Ectodermal cell (in vitro differentiated cells): ENCODE measurements around the gene BGLAP. TPM values are rescaled to one million over a fixed set of nuclear protein-coding genes. Genes with fewer than 3 reads are reported as not detected.

Experiments used
- H3K27ac ChIP-seq: 2 replicates; pipeline ENCODE4 v1.7.0; 2013; ENCODE audit warnings: mild to moderate bottlenecking, low read depth, low read length; ENCODE audit not compliant: insufficient read depth, poor library complexity, severe bottlenecking
- H3K27me3 ChIP-seq: 2 replicates; pipeline ENCODE4 v1.7.0; 2013; ENCODE audit warnings: mild to moderate bottlenecking, low read length; ENCODE audit not compliant: insufficient read depth, control insufficient read depth, poor library complexity, severe bottlenecking
- H3K36me3 ChIP-seq: one replicate; pipeline ENCODE4 v1.7.0; 2013; ENCODE audit warnings: low read length; ENCODE audit not compliant: control insufficient read depth, insufficient read depth
- H3K4me1 ChIP-seq: one replicate; pipeline ENCODE4 v1.7.0; 2013; ENCODE audit warnings: low read length; ENCODE audit not compliant: control insufficient read depth, insufficient read depth
- H3K4me3 ChIP-seq: 2 replicates; pipeline ENCODE4 v1.7.0; 2013; ENCODE audit warnings: low read depth, low read length, control low read depth; ENCODE audit not compliant: insufficient read depth
- H3K9me3 ChIP-seq: 2 replicates; pipeline ENCODE4 v1.7.0; 2013; ENCODE audit warnings: mild to moderate bottlenecking, low read length, moderate library complexity; ENCODE audit not compliant: control insufficient read depth
- WGBS, 2 experiments: methylation state at CpG; one replicate each; pipeline ENCODE4 v1.1.7; 2013; ENCODE audit warnings: missing lambda C conversion rate in 2 of 2; 5-methylcytosine and 5-hydroxymethylcytosine counted together
- polyA plus RNA-seq, 4 experiments: library from polyadenylated mRNA; stranded (reverse); fragments of 50-300 nt; gene quantifications; one replicate each; pipeline ENCODE4 v1.2.3, GENCODE V29; 2013

The BGLAP gene
- polyA plus RNA-seq (2013, experiment 1 of 4) = 3.4 TPM
- 2.4 TPM for polyA plus RNA-seq (2013, experiment 2 of 4)
- polyA plus RNA-seq (2013, experiment 3 of 4) = 1.4 TPM
- polyA plus RNA-seq (2013, experiment 4 of 4) = 1.2 TPM

GRCh38 chr1:156241926-156242325, at the start of gene BGLAP:
BGLAP (plus strand) TSS chr1:156242184; CDS start chr1:156242232, 48 bp downstream.
- no peaks in the 10 kb centered on the region for H3K9me3 ChIP-seq
- peaks cover under 1% of the 10 kb centered on the region for H3K4me1 ChIP-seq
- H3K36me3 ChIP-seq = peaks cover 17% of the 10 kb centered on the region
- no peak within 1 kb of the TSS for H3K4me3 ChIP-seq
- peaks cover 11% of the 10 kb centered on the region for H3K27me3 ChIP-seq
- no peak within 1 kb of the TSS for H3K27ac ChIP-seq
- 94 to 95% methylated on average over 14 of the region's 14 CpGs for WGBS, 2 experiments

- no peaks in the 10 kb centered on the region for H3K27me3 ChIP-seq
- no peaks in the 10 kb centered on the region for H3K4me1 ChIP-seq
- WGBS, 2 experiments = 95 to 97% methylated on average over 6 to 7 of the region's 7 CpGs
- no peaks in the 10 kb centered on the region for H3K36me3 ChIP-seq
- H3K4me3 ChIP-seq = no peak overlapping the region
- no peak overlapping the region for H3K27ac ChIP-seq
- H3K9me3 ChIP-seq = no peaks in the 10 kb centered on the region
Observed at GRCh38 chr1:156193208-156193487, 48.8 kb upstream of the BGLAP start.

GRCh38 chr1:156193488-156194299, 48.3 kb upstream of the BGLAP start, which contains the start of gene SLC25A44:
SLC25A44 (plus strand) TSS chr1:156194104; CDS start chr1:156199848, 5,744 bp downstream.
- H3K27me3 ChIP-seq = no peaks in the 10 kb centered on the region
- peak within 1 kb of the TSS; percentile 16 for H3K27ac ChIP-seq
- 29 to 30% methylated on average over 59 of the region's 59 CpGs for WGBS, 2 experiments
- H3K36me3 ChIP-seq = no peaks in the 10 kb centered on the region
- no peaks in the 10 kb centered on the region for H3K4me1 ChIP-seq
- no peaks in the 10 kb centered on the region for H3K9me3 ChIP-seq
- H3K4me3 ChIP-seq = peak within 1 kb of the TSS; percentile 99

- peak overlapping the region; percentile 16 for H3K27ac ChIP-seq
- no peaks in the 10 kb centered on the region for H3K9me3 ChIP-seq
- H3K36me3 ChIP-seq = no peaks in the 10 kb centered on the region
- no peaks in the 10 kb centered on the region for H3K4me1 ChIP-seq
- peak overlapping the region; percentile 99 for H3K4me3 ChIP-seq
- no peaks in the 10 kb centered on the region for H3K27me3 ChIP-seq
- 18 to 19% methylated on average over 14 of the region's 14 CpGs for WGBS, 2 experiments
Observed at GRCh38 chr1:156194300-156194652, 47.7 kb upstream of the BGLAP start.

GRCh38 chr1:156195853-156196252, 46.1 kb upstream of the BGLAP start:
- Histone ChIP-seq H3K27ac (no peak overlapping the region), H3K27me3 (no peaks in the 10 kb centered on the region), H3K9me3 (no peaks in the 10 kb centered on the region), H3K4me3 (no peak overlapping the region), H3K4me1 (no peaks in the 10 kb centered on the region), H3K36me3 (peaks cover 2% of the 10 kb centered on the region)
- WGBS, 2 experiments = 82 to 83% methylated on average over 4 of the region's 4 CpGs

GRCh38 chr1:156196445-156196844, 45.5 kb upstream of the BGLAP start:
- no peaks in the 10 kb centered on the region for H3K4me1 ChIP-seq
- WGBS, 2 experiments = 74 to 76% methylated on average over 2 of the region's 2 CpGs
- H3K4me3 ChIP-seq = no peak overlapping the region
- peaks cover 2% of the 10 kb centered on the region for H3K36me3 ChIP-seq
- H3K27me3 ChIP-seq = no peaks in the 10 kb centered on the region
- no peaks in the 10 kb centered on the region for H3K9me3 ChIP-seq
- no peak overlapping the region for H3K27ac ChIP-seq

GRCh38 chr1:156198831-156199349, 43.1 kb upstream of the BGLAP start:
- 88 to 92% methylated on average over 5 of the region's 5 CpGs for WGBS, 2 experiments
- Histone ChIP-seq H3K4me1 (no peaks in the 10 kb centered on the region), H3K27ac (no peak overlapping the region), H3K4me3 (no peak overlapping the region), H3K36me3 (peaks cover 2% of the 10 kb centered on the region), H3K9me3 (no peaks in the 10 kb centered on the region), H3K27me3 (no peaks in the 10 kb centered on the region)

GRCh38 chr1:156200044-156200443, 41.9 kb upstream of the BGLAP start:
- no peak overlapping the region for H3K4me3 ChIP-seq
- no peaks in the 10 kb centered on the region for H3K27me3 ChIP-seq
- H3K36me3 ChIP-seq = peaks cover 2% of the 10 kb centered on the region
- no peaks in the 10 kb centered on the region for H3K4me1 ChIP-seq
- no peak overlapping the region for H3K27ac ChIP-seq
- 96 to 97% methylated on average over 8 of the region's 8 CpGs for WGBS, 2 experiments
- no peaks in the 10 kb centered on the region for H3K9me3 ChIP-seq

GRCh38 chr1:156203331-156203730, 38.7 kb upstream of the BGLAP start:
- peaks cover 9% of the 10 kb centered on the region for H3K36me3 ChIP-seq
- H3K9me3 ChIP-seq = no peaks in the 10 kb centered on the region
- no peak overlapping the region for H3K27ac ChIP-seq
- H3K4me1 ChIP-seq = no peaks in the 10 kb centered on the region
- no peak overlapping the region for H3K4me3 ChIP-seq
- no peaks in the 10 kb centered on the region for H3K27me3 ChIP-seq

- 90 to 97% methylated on average over 2 to 3 of the region's 3 CpGs for WGBS, 2 experiments
- Histone ChIP-seq H3K4me1 (no peaks in the 10 kb centered on the region), H3K36me3 (peaks cover 12% of the 10 kb centered on the region), H3K4me3 (no peak overlapping the region), H3K27ac (no peak overlapping the region), H3K9me3 (no peaks in the 10 kb centered on the region), H3K27me3 (no peaks in the 10 kb centered on the region)
Observed at GRCh38 chr1:156204686-156205085, 37.3 kb upstream of the BGLAP start.
